Measurements from ENCODE around the gene UACA.
"Not testable (repeated sequence)": the region's sequence is repeated elsewhere in the genome, so short reads cannot be mapped to it uniquely, and the experiment has no call there.

Gene UACA

DNA sequence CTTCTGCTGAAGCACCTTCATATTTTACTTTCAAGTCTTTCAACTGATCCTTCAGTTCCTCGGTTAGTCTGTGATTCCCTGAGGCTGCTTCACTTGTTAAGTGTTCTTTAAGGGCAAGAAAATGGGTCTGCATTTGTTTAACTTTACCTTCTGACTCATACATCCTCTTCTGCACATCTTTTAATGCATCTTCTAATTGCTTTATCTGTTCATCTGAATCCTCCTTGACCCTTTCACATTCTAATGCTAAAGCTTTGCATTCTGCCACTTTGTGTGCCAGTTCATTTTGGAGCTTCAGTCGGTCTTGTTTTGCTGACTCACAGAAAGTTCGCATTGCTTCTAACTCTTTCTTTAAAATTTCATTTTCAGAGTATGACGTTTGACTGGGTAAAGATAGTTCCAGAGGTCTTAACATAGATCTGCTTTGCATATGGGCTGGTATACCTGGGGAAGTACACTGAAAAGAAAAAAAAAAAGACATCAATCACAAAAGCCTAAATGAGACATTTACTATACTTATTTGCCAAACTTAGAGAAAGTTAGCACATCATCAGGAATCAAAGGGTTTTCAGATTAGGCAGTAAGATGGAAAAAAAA lies 94.3 kb downstream of the UACA start:
- no peak for DNase-seq (ENCODE audit: low read depth in 2 of 2)

DNA sequence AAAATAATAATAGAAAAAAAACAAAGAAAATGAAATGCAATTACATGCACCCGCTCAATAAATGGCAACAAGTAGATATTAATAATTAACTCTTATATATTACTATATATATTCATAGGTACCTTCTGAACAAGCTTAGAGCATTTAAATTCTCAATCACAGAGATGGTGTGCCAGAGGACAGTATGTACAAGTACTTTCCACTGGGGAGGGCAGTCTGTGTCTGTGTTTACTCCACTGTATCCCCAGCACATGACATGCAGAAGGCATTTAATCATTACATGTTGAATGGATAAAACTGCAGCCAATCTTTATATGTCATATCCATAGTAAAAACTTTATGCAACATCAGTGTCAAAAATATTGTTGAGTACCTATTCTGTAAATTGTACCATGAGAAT lies 97.8 kb downstream of the UACA start:
- DNase-seq (ENCODE audit: low read depth in 2 of 2) = no peak

DNA sequence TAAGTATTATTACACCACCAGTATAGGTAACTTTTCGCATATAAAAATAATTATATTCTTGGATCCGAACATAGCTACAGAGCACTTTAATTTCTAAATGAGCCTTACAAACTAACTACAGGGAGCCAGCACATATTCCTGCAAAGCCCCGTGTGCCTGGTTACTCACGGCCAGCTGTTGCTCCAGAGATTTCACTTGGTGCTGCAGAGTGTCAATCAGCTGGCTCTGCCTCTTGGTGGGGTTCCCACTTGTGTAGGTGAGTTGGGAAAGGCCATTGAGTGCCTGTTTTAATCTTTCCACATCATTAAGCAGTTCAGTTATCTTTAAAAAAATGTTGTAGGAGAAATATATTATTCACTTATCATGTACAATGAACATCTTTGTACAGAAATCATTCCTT lies 98.9 kb downstream of the UACA start:
- no peak for DNase-seq (ENCODE audit: low read depth in 2 of 2)

DNA sequence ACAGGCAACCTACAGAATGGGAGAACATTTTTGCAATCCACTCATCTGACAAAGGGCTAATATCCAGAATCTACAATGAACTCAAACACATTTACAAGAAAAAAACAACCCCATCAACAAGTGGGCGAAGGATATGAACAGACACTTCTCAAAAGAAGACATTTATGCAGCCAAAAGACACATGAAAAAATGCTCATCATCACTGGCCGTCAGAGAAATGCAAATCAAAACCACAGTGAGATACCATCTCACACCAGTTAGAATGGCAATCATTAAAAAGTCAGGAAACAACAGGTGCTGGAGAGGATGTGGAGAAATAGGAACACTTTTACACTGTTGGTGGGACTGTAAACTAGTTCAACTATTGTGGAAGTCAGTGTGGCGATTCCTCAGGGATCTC lies 100.3 kb downstream of the UACA start:
- not testable (repeated sequence) for DNase-seq (ENCODE audit: low read depth in 2 of 2)

GRCh38 chr15:70659662-70660061 lies 103.7 kb downstream of the UACA start:
- no peak for DNase-seq (ENCODE audit: low read depth in 2 of 2)

DNA sequence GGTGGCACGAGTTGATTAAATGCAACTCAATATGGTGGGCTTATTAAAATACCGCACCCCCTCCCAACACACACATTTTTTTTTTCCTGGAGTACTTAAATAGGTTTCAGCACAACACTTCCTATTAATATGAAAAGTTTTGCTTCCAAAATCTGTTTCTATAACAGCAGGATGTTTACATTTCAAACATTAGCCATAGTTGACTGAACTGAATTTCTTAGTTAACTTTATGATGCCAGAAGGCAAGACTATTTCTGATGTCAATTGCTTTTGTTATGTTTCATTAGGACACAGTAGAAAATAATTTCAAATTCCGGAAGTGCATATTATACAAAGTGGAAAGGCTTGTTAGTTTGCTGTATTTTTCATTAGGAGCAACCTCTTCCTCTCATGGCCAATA lies 104.7 kb downstream of the UACA start:
- no peak for DNase-seq (ENCODE audit: low read depth in 2 of 2)

- no peak for DNase-seq (ENCODE audit: low read depth in 2 of 2)
Measured at GRCh38 chr15:70653426-70653825, 109.9 kb downstream of the UACA start.

GRCh38 chr15:70652341-70652740 lies 111.0 kb downstream of the UACA start:
- DNase-seq (ENCODE audit: low read depth in 2 of 2) = no peak

DNA sequence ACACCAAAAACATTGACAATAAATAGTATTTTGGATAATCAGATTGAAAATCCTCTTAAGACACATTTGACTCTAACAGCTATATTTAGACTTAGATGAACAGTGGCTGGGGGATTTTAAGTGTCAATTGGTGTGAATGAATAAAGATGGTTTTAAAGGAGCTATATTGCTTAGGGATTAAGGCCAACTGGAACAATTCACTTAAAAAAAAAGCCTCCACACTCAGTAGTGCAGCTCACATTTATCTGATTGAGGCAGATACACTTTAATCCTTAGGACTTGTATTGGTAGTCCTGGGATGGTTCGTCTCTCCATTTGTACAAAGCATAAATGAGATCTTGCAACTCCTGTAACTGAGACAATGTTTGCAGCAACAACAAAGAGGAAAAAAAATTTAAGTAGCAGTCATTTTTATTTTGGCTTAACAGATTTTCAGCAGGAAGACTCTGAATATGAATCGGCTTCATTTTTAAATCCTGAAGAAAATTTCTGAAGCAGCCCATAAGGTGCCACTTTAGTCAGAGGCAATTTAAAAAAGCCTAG lies 112.0 kb downstream of the UACA start:
- DNase-seq (ENCODE audit: low read depth in 2 of 2) = no peak

GRCh38 chr15:70650567-70651302 lies 112.6 kb downstream of the UACA start:
- DNase-seq (ENCODE audit: low read depth in 2 of 2) = no peak

GRCh38 chr15:70647396-70647795 lies 116.0 kb downstream of the UACA start:
- no peak for DNase-seq (ENCODE audit: low read depth in 2 of 2)

DNA sequence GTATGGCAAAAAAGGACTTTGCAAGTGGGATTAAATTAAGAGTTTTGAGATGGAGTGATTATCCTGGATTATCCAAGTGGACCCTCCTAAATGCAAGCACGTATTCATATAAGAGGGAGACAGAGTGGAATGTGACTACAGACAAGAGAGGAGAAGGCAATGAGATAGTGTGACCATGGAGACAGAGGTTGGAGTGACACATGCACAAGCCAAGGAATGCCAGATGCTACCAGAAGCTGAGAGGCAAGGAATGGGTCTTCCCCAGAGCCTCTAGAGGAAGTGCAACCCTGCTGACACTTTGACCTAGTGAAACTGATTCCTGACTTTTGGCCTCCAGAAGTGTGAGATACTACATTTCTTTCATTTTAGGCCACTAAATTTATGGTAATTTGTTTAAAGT lies 117.2 kb downstream of the UACA start:
- DNase-seq (ENCODE audit: low read depth in 2 of 2) = no peak

DNA sequence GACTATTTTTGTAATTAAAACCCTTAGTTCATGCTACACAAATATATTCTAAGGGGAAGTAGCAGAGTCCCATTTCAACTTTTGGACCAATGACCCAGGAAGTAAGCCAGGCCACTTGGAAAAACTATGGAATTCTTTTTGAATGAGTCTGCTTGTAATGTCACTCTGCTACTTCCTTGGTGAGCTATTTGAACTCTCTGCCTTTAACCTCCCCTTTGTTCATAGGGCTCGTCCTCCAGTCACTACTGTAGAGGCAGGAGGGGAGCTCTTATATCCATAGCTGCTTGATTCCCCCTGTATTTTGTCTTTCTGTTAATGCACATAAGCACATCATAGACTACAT lies 119.6 kb downstream of the UACA start:
- no peak for DNase-seq (ENCODE audit: low read depth in 2 of 2)

DNA sequence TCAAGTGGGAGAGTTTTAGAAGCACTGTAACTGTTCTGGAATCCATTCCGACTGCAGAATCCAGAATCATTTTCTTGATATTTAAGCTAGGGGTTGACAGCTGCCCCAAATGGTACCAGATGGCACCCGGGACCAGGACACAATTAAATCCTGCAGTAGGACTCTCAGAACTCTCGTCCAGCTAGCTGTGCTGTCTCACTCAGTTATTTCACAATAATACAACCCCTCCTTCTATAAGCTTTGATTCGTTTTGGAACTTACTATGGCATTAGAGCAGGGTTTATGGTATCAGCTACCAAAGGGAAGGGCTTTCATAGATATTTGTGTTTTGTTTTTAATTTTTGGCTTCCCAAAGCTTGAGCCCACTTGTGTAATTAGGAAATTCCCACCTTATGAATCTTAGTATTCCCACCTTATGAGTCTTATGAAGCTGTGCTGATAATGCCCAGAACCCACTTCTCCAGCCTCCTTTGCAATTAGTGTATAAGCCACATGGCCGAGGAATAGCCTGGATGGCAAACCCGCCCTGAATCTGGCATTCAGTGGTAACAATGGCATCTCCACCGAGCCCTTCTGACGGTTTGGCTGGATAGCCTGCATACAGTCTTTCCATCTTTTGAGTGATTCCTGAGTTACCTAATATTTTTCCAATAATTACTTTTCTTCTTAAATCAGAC lies 120.1 kb downstream of the UACA start:
- no peak for DNase-seq (ENCODE audit: low read depth in 2 of 2)

DNA sequence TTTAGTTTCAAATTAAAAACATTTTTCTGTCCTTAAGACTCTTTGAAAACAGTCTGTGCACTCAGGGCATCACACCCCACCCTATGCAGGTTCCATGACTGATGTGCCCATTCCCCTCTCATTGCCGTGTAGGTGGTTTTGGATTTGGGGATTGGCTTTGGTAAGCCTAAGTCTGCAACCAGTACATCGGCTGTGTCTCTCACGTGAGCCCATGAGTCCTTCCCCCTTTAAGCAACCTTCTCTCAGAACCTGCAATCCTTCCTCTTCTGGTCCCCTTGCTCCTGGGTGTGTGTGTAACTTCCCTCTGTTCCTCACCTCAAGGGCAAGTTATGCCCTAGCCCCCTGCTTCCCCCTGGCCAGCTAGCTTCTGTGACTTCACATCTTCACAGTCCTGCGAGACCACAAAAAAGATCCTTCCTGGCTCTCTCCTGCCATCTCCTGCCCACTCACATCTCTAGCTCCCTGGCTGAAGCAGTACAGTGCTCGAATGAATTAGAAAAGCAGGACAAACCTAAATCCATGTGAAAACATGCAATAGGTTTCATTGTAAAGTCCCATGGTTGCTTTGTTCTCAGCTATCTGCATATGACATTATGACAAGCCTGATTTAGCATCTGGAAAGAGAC lies 126.7 kb downstream of the UACA start:
- no peak for DNase-seq (ENCODE audit: low read depth in 2 of 2)

GRCh38 chr15:70635895-70636294 lies 127.5 kb downstream of the UACA start:
- no peak for DNase-seq (ENCODE audit: low read depth in 2 of 2)

DNA sequence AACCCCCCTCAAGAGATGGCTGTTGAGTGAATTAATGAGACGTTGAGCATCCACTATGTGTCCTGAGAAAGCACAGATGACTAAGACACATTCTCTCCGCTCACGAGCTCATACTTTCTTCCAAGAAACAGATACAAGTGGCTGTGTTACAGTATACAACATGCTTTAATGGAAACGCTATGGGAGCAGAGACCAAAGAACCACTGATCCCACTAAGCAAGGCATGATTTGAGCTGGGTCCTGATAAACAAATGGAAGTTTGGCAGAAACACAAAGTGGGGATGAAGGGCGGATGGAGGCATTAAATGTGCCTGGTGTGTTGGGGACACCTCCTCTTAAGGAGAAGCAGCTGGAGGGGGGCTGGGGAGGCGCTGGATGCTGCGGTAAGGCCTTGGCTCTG lies 129.4 kb downstream of the UACA start:
- no peak for DNase-seq (ENCODE audit: low read depth in 2 of 2)

DNA sequence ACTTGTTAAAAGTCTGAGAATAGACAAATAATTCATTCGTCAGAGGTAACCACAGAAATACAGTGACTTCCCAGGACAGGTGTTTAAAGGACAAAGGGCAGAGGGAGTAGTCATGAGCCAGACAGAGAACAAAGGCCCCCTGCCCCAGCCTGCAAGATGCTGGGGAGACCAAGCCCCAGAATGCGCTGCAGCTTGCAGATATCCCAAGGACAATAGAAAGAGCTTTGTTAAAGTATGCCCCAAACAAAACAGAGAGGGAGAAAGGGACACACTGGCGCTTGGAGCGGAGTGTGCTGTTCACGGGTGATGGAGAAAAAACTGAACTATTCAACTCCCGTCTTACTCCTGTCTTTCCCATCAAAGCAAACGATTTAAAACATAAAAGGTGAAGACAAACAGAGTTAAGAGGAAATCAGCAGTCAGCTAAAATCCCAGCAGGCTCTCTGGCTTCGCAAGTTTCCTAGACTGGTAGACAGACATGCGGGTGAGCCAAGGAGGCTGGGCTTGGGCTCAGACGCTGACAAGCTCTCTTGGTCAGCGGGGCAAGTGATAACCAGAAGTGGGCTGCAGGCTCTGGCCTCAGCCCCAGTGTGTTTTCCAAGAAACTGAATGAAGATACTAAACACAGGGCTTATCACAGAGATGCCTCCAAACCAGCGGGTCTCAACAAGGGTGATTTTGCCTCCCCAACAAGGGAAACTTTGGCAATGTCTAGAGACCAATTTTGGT lies 130.1 kb downstream of the UACA start:
- no peak for DNase-seq (ENCODE audit: low read depth in 2 of 2)

DNA sequence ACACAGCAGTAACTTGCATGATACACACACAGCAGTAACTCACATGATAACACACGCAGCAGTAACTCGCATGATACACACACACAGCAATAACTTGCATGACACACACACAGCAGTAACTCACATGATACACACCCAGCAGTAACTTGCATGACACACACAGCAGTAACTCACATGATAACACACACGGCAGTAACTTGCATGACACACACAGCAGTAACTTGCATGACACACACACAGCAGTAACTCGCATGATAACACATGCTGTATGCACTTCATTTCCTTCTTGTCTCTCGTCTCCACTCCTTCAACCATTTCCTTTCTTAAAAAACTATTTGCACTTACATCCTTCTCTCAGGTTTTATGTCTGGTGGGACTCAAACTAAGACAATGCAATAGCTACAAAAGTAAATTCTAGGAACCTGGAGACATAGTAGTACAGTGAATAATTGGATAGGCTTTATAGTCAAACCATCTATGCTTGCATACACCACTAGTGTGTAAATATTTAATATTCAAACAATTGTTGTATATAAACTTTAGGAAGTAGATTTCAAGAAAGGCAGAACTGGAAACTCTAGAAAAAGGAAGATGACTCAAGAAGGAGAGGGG lies 130.8 kb downstream of the UACA start:
- DNase-seq (ENCODE audit: low read depth in 2 of 2) = no peak

GRCh38 chr15:70632079-70632478 lies 131.3 kb downstream of the UACA start:
- no peak for DNase-seq (ENCODE audit: low read depth in 2 of 2)

DNA sequence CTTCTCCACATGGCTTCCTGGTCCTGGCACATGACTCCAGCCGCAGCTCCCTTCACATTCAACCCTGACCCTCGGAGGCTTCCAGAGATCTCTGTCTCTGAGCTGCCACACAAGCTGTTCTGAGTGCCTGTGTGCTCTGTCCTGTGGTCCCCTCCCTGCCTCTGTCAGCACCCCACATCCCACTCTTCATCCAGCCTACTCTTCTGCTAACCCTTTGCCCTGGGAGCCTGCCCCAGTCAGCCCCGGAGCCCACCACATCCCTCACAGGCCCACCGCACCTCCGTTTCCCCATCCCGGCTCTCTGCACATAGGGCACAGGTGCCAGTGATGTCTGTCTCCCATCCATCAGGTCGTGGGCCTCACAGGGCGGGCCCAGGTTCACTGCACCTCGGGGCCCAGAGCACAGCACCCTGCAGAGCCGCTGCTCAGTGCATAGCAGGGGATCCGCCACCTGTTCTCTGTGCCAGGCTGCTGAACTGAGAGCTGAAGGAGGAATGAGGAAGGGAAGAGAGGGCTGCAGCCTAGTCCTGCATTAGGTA lies 133.6 kb downstream of the UACA start:
- DNase-seq (ENCODE audit: low read depth in 2 of 2) = no peak

Measured in activated CD4-positive, alpha-beta T cell treated with anti-CD3 and anti-CD28 coated beads for 24 hours (primary cell).